Measurements from ENCODE around the gene PEX16. TPM values are rescaled to one million over a fixed set of nuclear protein-coding genes. Genes with fewer than 3 reads are reported as not detected.
"Not testable (repeated sequence)": the region's sequence is repeated elsewhere in the genome, so short reads cannot be mapped to it uniquely, and the experiment has no call there.

PEX16 gene
- total RNA-seq, 1 donor from 2014 or later = 13.0 TPM

DNA sequence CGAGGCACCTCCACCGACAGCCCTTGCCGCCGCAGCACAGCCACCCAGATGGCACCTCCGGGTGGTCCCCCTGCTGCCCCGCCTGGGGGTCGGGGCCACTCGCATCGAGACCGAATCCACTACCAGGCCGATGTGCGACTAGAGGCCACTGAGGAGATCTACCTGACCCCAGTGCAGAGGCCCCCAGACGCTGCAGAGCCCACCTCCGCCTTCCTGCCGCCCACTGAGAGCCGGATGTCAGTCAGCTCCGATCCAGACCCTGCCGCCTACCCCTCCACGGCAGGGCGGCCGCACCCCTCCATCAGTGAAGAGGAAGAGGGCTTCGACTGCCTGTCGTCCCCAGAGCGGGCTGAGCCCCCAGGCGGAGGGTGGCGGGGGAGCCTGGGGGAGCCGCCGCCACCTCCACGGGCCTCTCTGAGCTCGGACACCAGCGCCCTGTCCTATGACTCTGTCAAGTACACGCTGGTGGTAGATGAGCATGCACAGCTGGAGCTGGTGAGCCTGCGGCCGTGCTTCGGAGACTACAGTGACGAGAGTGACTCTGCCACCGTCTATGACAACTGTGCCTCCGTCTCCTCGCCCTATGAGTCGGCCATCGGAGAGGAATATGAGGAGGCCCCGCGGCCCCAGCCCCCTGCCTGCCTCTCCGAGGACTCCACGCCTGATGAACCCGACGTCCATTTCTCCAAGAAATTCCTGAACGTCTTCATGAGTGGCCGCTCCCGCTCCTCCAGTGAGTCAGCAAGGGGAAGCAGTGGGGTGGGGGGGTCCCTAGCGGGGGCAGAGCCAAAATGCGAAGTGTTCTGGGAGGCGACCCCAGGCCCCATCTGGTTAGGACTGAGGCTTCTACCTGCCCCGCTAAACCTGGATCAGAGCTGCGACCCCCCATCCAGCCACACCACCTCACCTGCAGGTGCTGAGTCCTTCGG, 15.0 kb downstream of the PEX16 start:
- intact Hi-C loops (cut with DNase I) = no loop called here
- no peak for DNase-seq (ENCODE audit: low spot score)

DNA sequence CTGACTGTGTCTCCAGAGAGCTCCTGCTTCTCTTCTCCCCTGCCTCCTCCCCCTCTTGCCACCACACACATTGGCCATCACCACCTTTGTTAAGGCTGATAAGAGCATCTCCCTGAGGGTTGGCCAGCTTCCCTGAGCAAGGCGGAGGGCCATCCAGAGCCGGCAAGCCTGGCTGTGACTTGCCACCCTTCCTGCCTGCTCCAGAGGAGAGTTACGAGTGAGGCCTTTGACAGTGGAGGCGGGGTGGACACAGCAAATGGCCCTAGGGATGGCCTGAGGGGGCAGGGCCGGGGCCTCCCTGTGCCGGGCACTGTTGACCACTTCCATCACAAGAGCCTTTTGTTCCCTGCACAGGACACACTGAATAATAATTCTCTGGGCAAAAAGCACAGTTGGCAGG, 16.1 kb downstream of the PEX16 start:
- intact Hi-C loops (cut with DNase I) = no loop called here
- no peak for DNase-seq (ENCODE audit: low spot score)

DNA sequence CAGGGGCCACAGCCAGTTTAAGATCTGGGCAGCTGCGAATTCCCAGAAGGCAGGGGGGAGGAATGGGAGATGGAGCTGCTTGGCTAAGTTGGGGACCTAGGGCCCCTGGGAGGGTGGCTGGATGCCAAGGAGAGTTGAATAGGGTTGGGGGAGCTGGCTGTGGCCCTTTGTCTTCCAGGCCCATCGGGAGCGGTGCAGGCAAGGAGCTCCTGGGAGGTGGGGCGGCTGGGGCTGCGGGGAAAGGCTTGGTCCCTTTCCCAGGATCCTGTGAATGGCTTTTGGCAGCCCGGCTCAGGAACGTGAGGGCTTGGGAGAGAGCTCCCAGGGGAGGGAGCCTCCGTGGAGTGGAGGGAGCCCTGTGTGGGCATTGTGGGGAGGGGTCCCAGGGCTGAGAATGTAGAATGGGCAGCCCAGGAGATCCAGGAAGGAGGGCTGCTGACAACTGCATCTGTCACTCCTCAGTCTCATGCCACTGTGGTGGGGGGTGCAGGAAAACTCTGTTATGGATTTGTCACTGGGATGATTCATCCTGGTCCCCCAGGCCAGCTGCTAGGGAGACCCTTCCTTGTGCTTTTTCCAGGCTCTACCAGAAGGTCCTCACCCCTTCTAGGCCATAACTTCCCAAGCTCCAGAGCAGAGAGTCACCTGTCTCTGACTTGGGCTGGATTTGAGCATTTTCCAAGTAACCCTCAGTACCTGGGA, 16.6 kb downstream of the PEX16 start:
- DNase-seq (ENCODE audit: low spot score) = no peak
- intact Hi-C loops (cut with DNase I) = no loop called here

DNA sequence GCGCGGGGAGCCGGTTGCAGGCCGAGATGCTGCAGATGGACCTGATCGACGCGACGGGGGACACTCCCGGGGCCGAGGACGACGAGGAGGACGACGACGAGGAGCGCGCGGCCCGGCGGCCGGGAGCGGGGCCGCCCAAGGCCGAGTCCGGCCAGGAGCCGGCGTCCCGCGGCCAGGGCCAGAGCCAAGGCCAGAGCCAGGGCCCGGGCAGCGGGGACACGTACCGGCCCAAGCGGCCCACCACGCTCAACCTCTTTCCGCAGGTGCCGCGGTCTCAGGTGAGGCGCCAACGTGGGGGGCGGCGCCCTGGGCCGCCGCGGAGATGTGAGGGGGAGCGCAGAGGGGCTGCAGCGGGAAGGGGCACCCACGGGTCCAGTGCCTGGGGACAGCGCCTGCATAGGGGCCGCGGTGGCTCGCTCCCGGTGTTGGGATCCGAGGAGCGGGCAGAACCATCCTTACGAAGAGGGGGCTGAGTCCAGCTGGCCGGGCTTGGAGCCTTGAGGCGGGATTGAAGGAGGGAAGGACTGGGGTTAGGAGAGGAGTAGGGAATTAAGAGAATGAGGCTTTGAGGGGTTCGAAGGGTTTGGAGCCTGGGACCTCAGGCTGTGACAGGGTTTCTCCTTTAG, 17.4 kb downstream of the PEX16 start:
- DNase-seq (ENCODE audit: low spot score); intact Hi-C loops (cut with DNase I): not testable (repeated sequence)

DNA sequence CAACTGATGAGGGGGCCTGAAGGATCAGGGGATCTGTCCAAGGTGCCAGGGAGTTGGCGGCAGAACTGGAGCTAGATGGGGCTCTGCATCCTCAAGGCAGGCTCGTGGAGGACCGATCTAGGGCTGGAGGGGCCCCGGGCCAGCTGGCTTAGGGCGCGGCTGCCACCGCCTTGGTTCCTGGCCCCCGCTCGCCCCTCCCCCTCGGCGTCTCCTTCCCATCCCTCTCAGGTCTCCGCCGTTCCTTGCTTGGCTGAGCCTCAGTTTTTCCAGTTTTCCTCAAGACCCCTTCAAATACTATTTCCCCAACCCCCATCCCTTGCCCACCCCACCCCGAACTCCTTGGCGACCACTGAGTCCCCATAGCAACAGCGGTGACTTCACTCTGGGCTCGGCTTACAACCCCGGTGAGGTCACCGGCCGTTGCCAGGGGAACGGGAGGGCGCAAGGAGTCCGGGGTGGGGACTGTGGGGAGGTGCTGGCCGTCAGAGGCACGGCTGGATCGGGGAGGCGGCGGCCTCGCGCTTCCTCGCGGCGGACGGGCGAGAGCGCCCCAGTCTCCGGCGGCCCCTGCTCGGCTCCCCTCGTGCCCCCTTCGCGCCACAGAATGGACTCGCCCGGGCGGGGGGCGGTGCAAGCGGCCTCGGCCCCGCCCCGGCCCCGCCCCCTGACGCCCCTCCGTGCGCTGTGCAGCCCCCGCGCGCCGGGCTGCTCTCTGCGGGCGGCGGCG, 18.1 kb downstream of the PEX16 start:
- DNase-seq (ENCODE audit: low spot score) = peak; percentile 82
- intact Hi-C loops (cut with DNase I) = no loop called here

DNA sequence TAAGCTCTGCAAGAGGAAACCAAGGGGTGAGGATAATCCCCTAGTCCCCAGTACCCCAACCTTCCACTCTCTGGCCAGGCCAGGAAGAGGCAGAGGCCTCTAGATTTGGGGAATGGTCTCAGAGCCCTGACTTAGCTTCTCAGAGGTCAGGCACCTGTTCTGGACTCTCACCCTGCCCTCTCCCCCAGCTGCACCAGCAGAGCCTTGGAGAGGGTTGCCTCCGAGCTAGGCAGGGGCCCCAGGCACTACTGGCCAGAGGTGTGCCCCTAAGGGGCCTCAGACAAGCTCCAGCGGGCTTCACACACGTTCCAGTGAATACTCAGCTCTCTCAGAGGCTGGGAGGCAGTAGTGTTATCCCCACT, 18.6 kb downstream of the PEX16 start:
- intact Hi-C loops (cut with DNase I) = no loop called here
- no peak for DNase-seq (ENCODE audit: low spot score)

DNA sequence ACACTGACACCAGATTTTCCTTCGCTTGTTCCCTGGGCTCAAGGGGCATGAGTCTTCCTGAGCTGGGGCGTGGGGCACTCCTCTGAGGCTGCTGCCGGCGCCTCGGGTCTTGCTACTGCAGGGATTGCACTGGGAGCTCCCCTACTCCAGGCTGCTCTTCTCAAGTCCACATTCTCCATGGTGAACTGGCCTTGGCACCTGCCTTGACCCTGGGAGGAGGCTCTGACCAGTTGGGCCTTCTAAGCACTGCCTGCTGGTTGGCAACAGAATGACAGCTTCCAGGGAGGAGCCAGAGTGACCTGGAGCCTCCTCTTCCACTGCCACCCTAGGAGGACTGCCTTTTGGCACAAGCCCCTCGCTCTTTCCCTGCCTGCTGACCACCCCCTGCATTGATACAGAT, 20.1 kb downstream of the PEX16 start:
- intact Hi-C loops (cut with DNase I) = no loop called here
- no peak for DNase-seq (ENCODE audit: low spot score)

DNA sequence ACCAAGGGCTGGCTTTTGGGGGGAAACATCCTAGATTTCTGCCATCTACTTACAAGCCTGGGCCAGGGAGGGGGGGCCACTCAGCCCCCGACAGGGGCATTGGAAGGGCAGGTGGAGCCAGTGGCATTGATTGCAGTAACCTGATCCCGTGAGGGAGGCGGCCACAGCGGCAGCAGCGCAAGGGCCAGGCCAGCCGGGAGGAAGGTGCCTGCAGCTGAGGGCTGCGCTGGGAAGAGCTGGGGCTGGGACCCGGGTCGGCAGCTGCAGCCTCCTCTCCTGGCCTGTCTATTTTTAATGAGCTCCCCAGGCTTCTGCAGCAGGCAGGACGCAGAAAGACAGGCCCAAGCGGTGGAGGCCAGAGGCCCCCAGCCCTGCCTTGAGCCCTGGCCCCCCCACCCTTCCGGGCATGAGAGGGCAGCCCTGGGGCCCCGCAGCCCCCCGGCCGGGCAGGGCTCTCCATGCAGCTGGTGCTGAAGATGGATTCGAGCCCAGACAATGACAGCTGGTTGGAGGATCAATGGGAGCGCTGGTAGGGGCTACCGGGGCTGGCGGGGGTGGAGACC, 21.2 kb downstream of the PEX16 start:
- intact Hi-C loops (cut with DNase I) = no loop called here
- no peak for DNase-seq (ENCODE audit: low spot score)

DNA sequence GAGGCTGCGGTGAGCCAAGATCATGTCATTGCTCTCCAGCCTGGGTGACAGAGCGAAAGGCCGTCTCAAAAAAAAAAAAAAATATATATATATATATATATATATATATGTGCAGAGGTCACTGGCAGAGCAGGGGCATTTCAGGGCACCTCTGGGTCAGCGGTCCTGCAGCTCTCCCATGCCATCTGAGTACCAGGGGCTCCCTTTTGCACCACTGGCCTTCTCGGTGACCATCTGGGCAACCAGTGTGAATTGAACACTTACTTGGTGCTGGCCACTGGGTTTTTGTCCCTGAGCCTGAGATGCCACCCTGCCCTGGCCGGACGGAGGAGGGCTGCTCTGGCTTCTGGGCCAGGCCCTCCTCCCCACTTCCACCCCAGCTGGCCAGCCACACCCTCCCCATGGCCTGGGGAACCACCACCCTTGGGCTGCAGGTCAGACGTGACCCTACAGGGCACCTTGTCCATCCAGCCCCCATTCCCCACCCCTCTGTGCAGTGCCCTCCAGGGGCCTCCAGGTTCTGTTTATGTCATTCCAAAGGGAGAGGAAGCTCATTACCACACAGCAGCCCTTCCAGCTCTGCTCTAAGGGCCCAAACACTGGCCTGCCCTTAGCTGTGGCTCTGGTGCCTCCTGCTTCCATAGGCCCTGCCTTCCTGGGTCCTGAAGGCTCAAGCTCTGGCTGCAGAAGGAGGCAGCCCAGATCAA, 22.0 kb downstream of the PEX16 start:
- DNase-seq (ENCODE audit: low spot score) = no peak
- intact Hi-C loops (cut with DNase I) = no loop called here

DNA sequence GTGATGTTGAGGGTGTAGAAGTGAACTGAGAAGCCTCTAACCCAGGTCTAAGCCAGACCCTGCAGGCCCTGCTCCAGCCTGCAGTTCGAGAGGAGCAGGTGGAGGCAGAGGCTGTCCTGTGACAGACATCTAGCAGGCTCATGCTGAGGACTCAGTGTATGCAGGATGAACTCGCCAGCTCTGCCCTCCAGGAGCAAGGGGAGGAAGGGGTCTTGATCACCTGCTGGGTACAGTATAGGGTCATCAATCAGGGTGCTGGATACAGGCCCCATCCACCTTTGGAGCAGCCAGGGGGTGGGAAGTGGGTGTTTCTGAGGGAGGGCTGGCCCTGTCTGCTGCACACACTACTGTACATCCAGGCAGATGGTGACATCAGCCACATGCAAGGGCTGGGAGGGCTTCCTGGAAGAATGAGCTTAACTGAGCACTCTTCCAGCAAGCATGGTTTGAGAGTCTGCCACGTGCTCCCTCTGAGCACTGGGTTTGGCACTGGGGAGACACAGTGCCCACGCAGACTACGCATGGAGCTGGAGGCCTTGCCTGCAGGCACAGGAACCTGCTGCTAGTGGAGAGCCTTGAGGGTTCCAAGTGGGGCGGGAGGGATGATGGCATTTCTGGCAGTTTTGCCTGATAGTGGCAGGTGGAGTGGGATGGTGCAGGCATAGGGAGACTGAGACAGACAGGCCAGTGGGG, 23.0 kb downstream of the PEX16 start:
- intact Hi-C loops (cut with DNase I) = no loop called here
- no peak for DNase-seq (ENCODE audit: low spot score)

DNA sequence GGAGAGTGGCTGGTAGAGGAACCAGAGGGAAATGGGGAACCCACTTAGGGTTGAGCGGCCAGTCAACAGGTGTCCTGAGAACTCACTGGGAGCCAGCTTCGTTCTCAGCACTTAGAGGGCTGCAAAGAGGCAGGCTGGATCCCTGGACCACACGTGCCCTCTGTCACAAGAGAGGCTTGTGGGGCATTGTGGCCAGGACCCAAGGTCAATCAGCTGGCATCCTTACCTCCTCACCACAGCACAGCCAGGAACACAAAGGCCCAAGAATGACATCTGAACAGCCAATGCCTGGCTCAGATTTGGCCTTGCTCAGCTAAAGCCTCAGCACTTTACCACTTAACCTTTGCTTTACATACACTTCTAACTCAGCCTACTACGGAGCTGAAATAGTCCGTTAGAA, 24.8 kb downstream of the PEX16 start:
- DNase-seq (ENCODE audit: low spot score) = no peak
- intact Hi-C loops (cut with DNase I) = no loop called here

DNA sequence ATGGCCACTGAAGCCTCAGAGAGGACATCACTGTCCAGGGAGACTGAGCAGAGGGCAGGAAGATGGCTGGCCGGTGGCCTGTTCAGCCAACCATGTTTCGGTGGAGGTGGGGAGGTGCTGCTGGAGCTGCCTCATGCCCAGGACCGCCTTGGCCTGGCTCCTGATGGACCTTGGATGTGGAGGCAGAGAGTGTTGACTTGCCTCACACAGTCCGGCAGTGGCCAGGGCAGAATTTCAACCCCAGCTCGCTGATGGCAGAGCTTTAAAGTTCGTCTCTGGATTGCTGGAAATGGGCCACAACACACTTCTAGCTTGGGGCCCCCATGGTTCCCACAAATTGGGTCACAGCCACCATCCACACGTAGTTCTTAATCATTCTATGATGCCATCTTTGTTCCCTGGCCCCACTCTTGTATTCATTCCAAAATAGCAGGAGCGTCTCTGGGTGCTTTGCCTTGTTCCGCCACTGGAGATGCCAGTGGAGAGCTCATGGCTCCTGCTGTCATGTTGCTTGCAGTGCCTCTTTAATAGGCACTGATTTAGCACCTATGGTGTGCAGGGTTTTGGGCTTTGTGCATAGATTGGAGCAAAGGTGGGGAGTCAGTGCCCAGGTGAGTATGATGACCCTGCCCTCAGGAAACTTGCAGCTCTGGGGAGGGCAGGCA, 26.7 kb downstream of the PEX16 start:
- intact Hi-C loops (cut with DNase I) = no loop called here
- DNase-seq (ENCODE audit: low spot score) = no peak

DNA sequence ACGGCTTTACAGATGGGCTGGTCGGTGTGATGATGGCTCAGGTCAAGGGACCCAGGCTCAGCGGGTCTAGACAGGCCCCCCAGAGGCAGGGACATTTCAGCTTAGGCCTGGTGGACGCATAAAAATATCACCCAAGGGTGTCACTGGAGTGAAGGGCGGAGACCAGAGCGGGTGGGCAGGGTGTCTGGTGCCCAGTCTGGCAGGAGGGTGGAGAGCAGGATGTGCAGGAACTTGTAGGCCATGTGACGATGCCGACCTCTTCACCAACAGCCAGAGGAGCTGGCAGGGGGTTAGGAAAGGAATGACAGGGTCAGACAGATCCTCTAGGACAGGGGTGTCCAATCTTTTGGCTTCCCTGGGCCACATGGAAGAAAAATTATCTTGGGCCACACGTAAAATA, 27.7 kb downstream of the PEX16 start:
- intact Hi-C loops (cut with DNase I) = no loop called here
- DNase-seq (ENCODE audit: low spot score) = no peak

DNA sequence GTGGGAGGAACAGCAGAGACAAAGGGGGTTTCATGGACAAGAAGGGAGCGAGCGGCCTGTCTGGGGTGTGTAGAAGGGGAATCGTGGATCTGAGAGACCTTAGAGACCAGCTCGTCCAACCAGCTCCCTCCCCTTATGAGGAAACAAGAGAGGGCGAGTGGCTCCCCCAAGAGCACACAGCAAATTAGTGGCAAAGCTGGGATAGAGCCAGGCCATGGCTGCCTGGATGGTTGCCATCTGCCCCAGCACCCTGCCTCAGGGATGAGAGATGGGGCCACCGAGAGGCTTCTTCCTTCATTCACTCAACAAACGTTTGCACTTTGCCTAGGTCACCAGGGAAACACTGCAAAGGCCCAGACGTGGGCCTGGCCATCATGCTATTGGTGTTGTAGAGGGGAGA, 28.1 kb downstream of the PEX16 start:
- intact Hi-C loops (cut with DNase I) = no loop called here
- DNase-seq (ENCODE audit: low spot score) = no peak

DNA sequence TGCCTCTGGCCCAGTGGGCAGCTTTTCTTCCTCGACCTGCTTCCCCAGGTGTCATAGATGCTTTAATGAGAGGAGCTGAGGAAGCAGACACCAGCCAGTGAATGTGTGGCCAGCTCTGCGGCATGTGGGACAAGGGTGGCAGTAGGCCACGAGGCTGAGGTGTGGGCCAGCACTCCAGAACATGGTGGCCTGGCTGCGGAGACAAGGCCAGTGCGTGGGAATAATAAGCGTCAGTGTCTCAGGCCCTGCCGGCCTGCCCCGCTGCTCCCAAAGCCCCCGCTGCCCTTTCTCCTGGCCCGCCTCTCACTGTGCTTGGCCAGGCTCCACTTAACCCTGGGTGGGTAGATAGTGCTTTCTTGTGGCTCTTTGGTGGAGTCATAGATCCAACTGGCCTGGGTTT, 30.1 kb downstream of the PEX16 start:
- intact Hi-C loops (cut with DNase I) = no loop called here
- no peak for DNase-seq (ENCODE audit: low spot score)

DNA sequence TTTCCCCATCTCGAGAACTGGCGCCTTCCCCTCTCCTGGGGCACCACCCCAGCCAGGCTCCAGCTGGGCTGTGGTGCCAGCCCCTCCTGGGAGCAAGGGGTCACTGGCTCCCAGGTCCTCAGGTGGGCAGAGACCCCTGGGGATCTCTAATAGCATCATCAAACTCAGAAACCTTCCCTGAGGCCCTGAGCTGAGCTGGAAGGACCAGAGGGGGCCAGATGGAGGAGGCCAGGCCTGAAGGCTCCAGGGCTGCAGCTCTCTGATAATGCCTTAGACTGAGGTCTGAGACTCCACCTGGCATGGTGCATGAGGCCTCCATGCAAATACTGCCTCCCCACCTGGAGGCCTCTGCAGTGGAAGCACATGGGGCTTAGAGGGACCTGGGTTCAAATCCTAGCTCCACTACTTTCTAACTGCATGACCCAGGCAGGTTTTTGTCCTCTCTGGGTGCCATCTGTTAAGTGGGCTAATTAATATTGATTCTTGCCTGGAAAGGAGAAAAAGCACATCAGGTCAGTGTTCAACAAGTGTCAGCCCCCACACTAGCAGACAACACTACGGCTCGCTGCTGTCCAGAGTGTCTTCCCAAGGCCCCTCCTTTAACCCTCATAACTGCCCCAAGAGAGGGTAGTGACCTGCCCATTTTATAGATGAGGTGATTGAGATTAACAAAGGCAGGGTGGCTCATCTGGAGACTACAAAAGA, 30.7 kb downstream of the PEX16 start:
- intact Hi-C loops (cut with DNase I) = no loop called here
- no peak for DNase-seq (ENCODE audit: low spot score)

DNA sequence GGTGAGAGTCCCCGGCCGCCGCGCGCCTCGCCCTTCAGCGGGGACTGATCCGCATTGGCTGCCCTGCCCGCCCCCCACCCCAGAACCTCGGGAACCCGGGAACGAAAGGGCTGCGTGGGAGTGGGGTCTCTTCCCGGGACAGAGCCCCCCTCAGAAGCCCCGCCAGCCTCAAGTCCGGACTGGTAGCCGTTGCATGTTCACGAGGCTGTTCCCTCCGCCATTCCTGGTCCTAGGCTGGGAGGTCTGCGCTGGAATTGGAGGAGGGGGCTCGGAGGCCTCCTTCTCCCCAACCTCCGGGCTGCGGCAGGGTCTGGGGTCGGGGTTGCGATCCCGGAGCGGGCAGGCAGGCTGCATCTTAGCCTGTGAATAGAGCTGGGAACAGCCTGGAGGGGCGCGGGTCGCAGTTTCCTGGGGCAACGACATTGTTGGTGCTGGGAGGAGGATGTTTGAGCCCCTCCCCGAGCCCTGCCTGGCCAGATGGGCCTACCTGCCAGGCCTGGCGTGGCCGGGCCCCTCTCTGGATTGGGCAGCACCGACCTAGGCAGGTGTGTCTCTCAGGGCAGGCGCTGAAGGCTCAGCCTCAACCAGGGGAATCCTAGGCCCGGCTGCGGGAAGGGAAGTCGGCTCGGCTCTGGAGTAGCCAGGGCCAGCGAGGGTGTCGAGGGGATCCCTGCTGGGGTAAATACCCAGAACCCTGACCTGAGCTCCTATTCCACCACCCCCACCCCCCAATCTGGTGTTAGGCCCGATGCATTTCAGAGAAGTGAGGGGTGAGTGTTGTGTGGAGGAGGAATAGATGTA, 31.6 kb downstream of the PEX16 start:
- DNase-seq (ENCODE audit: low spot score) = no peak
- intact Hi-C loops (cut with DNase I) = no loop called here

Measured in cardiac septum (tissue), 1 donor.